ENCODE measurements around the gene NTSR1.

The NTSR1 gene

DNA sequence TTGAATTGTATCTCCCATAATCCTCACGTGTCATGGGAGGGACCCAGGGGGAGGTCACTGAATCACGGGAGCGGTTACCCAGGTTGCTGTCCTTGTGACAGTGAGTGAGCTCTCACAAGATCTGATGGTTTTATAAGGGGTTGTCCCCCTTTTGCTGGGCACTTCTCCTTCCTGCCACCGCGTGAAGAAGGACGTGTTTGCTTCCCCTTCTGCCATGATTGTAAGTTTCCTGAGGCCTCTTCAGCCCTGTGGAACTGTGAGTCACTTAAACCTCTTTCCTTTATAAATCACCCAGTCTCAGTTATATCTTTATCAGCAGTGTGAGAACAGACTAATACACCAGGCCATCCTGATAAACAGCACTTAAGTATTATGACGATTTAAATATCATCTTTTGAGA lies 78.7 kb downstream of the NTSR1 start:
- no peak for DNase-seq (ENCODE audit: low read depth)
- in situ Hi-C loops (cut with HindIII; ENCODE audit: low sequenced_read_pairs), result loop anchor here (10.0 kb wide), 1 partner anchor 123 kb away; no protein-coding TSS in a partner anchor
- TF ChIP-seq, protein P1, sequence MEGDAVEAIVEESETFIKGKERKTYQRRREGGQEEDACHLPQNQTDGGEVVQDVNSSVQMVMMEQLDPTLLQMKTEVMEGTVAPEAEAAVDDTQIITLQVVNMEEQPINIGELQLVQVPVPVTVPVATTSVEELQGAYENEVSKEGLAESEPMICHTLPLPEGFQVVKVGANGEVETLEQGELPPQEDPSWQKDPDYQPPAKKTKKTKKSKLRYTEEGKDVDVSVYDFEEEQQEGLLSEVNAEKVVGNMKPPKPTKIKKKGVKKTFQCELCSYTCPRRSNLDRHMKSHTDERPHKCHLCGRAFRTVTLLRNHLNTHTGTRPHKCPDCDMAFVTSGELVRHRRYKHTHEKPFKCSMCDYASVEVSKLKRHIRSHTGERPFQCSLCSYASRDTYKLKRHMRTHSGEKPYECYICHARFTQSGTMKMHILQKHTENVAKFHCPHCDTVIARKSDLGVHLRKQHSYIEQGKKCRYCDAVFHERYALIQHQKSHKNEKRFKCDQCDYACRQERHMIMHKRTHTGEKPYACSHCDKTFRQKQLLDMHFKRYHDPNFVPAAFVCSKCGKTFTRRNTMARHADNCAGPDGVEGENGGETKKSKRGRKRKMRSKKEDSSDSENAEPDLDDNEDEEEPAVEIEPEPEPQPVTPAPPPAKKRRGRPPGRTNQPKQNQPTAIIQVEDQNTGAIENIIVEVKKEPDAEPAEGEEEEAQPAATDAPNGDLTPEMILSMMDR (IDR thresholded peaks at IDR 0.05; ENCODE audit: low read depth, low read length, missing control alignments), result no peak
- no peak overlapping the region for H3K4me3 ChIP-seq (ENCODE audit: low read depth, low read length)

DNA sequence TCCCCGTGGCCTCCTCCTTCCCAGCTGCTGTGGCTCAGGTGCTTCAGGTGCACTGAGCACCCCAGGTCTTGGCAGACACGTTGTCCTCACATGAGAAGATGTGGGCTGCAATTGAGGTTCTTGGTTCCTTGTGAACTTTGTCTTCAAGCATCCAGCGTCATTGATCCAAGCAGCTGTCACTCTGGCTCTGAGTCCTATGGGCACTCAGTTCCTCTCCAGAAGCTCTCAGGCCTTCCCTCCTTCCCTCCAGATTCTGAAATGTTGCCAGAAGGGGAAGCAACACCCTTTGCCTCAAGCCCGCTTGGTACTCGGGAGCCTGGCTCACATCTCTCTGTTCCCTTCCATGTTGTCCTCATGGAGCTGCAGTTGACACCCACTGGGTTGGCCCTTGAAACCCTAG lies 79.2 kb downstream of the NTSR1 start:
- in situ Hi-C loops (cut with HindIII; ENCODE audit: low sequenced_read_pairs), result loop anchor here (10.0 kb wide), 1 partner anchor 123 kb away; no protein-coding TSS in a partner anchor
- TF ChIP-seq, protein P1 (IDR thresholded peaks at IDR 0.05; ENCODE audit: low read depth, low read length, missing control alignments), result no peak
- DNase-seq (ENCODE audit: low read depth), result no peak
- H3K4me3 ChIP-seq (ENCODE audit: low read depth, low read length), result no peak overlapping the region

DNA sequence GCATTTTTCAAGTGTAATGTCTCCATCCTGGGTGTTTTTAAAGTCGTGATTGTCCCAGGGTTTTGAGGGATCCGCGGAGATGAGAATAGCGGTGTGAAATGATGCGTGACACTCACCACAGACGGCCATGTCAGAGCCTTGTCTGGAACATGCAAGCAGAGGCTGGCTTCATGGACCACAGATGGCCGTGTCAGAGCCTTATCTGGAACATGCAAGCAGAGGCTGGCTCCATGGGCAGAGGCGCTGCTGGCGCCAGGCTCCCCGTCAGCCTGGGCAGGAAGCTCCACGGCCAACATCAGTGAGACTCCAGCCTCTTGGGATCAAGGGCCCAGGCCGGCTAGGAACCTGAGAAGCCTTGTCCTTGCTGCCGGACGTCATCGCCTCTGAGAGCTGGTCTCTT lies 80.0 kb downstream of the NTSR1 start:
- in situ Hi-C loops (cut with HindIII; ENCODE audit: low sequenced_read_pairs), result loop anchor here (10.0 kb wide), 1 partner anchor 124 kb away; no protein-coding TSS in a partner anchor

DNA sequence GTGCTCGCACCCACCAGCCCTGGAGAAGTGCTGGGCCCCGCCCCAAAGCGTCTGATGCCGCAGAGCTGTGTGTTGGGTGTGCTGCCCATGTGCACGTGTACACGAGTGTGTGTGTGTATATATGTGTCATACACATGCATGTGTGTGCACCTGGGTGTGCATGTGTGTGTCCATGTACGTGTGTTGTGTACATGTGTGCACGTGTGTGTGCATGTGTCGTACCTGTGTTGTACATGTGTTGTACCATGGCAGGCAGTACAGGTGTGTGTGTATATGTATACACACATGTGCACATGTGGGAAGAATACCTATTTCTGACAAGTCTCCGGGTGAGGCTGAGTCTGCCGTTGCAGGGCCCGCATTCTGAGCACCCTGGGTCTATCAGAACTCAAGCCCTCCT lies 81.4 kb downstream of the NTSR1 start:
- TF ChIP-seq, protein P1 (IDR thresholded peaks at IDR 0.05; ENCODE audit: low read depth, low read length, missing control alignments), result no peak
- in situ Hi-C loops (cut with HindIII; ENCODE audit: low sequenced_read_pairs), result no loop called here
- no peak overlapping the region for H3K4me3 ChIP-seq (ENCODE audit: low read depth, low read length)

More for the DNA sequence above, 80.0 kb downstream of the NTSR1 start:
- no peak for DNase-seq (ENCODE audit: low read depth)
- no peak overlapping the region for H3K4me3 ChIP-seq (ENCODE audit: low read depth, low read length)
- TF ChIP-seq, protein P1 (IDR thresholded peaks at IDR 0.05; ENCODE audit: low read depth, low read length, missing control alignments), result no peak

DNA sequence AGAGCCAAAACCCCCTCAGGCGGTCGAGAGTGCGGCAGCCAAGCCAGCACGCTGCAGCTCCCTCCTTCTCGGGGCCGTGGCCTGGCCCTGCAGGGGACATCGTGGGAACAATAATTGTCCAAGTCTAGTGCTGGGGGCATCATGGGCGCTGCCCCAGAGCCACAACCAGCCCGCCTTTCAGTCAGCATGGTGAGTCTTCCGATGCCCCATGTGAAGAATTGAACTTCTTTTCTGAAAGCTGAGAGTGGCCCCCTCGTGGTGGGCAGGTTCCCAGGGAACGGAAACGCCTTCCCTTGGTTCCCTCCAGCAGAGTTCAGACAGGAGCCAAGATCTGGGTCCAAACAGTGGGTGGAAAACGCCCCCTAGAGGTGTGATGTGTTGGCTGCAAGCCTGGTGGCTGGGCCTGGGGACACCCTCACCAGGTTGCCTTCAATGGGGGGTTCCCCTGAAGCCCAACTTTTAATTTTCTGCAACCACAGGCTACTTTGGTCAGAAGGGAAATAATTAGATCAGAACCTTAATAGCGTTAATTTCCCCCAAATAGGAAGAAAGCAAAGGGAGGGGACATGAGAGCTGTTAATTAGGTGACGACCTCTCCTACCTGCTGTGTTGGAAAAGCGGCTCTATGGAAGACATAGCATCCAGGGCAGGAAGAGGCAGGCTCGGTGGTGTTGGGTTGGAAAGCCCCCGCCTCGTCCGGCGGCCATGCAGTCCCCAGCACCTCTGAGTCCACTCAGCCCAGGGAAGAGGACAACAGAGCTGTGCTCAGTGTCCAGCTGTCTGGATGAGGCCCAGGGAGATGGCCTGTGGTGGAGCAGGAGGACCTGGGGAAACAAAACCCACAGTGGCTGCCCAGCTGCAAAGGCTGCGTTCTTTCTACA lies 82.9 kb downstream of the NTSR1 start:
- peak; percentile 84 for DNase-seq (ENCODE audit: low read depth)
- in situ Hi-C loops (cut with HindIII; ENCODE audit: low sequenced_read_pairs), result no loop called here
- no peak overlapping the region for H3K4me3 ChIP-seq (ENCODE audit: low read depth, low read length)
- TF ChIP-seq, protein P1 (IDR thresholded peaks at IDR 0.05; ENCODE audit: low read depth, low read length, missing control alignments), result peak; percentile 99

More for the DNA sequence above, 81.4 kb downstream of the NTSR1 start:
- no peak for DNase-seq (ENCODE audit: low read depth)

DNA sequence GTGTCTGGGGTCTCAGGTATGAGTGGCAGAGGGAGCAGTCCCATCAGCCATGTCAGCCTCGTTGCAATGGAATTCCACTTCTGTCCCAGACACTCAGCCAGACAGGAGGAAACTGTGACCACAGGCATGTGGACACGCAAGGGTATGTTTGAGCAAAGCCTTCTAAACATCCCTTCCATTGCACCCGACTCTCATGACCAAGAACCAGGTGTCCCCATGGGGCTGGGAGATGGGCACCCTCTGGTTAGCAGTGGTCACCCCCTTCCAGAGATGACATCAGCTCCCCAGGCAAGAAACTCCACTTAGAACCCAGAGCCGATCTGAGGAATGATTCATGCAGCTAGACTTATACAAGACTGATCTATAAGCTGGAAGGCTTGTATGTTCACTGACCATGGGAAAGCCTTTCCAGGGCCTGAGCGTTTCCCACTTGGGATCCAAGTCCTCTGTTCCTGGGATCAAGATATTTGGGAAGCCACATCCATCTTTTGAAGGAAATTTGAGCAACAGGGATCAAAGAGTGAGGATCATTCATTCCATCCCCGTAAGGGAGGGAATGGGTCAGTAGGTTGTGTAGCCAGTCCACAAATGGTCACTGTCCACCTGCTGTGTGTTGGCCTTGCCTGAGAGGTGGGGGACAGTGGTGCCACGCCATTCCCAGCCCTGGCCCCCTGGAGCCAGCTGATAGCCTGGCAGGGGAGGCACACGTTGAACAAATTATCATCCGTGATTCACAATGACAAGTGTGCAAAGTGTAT lies 83.7 kb downstream of the NTSR1 start:
- no peak for DNase-seq (ENCODE audit: low read depth)
- no peak overlapping the region for H3K4me3 ChIP-seq (ENCODE audit: low read depth, low read length)
- in situ Hi-C loops (cut with HindIII; ENCODE audit: low sequenced_read_pairs), result no loop called here
- TF ChIP-seq, protein P1 (IDR thresholded peaks at IDR 0.05; ENCODE audit: low read depth, low read length, missing control alignments), result no peak
